Ovary (tissue), 3 donors: ENCODE data around the gene EMC10.

Experiments
- POLR2A ChIP-seq: fragments of 450-650 bp; IDR thresholded peaks from one replicate; pipeline ENCODE4 v1.6.1; 2017; ENCODE audit warnings: antibody characterized with exemption, mild to moderate bottlenecking, moderate library complexity
- TF ChIP-seq, protein P1 (sequence below), 3 donors: fragments of 450-650 bp in 2 of 3; fragments of 200-600 bp in 1 of 3; IDR thresholded peaks; one replicate each; pipeline versions ENCODE4 v1.5.1 to v1.8.0; 2016 to 2022; ENCODE audit warnings: antibody characterized with exemption in 3 of 3, mild to moderate bottlenecking in 1 of 3
- donor health status: DM: no; HTN: no; CAD: no.

DNA sequence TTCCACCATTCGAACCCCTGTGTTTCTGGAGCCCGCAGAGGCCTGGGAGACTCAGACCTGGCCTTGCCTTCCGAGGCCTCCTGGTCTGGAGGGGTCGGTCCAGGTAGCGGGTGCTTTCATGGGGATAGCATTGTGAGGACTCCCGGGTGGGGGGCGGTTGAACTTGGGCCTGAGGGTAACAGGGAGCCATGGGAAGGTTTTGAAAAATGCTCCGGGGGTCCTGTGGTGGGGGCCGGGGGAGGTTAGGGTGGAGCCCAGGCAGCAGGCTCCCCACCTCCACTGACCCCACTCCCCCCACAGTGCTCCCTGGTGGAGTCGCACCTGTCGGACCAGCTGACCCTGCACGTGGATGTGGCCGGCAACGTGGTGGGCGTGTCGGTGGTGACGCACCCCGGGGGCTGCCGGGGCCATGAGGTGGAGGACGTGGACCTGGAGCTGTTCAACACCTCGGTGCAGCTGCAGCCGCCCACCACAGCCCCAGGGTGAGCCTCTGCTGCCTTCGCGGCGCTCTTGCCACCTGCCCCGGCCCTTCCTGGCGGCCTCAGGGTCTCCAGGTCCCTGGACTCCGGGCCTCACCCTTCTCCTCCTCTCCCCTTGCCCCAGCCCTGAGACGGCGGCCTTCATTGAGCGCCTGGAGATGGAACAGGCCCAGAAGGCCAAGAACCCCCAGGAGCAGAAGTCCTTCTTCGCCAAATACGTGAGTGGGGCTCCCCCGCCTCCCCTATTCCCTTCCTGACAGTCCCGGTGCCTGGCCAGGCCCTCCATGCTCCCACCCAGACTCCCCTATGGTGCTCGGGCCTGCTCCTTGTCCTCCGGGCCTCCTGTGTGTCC, 4.2 kb downstream of the EMC10 start:
- TF ChIP-seq POLR2A: no peak
- TF ChIP-seq, protein P1, sequence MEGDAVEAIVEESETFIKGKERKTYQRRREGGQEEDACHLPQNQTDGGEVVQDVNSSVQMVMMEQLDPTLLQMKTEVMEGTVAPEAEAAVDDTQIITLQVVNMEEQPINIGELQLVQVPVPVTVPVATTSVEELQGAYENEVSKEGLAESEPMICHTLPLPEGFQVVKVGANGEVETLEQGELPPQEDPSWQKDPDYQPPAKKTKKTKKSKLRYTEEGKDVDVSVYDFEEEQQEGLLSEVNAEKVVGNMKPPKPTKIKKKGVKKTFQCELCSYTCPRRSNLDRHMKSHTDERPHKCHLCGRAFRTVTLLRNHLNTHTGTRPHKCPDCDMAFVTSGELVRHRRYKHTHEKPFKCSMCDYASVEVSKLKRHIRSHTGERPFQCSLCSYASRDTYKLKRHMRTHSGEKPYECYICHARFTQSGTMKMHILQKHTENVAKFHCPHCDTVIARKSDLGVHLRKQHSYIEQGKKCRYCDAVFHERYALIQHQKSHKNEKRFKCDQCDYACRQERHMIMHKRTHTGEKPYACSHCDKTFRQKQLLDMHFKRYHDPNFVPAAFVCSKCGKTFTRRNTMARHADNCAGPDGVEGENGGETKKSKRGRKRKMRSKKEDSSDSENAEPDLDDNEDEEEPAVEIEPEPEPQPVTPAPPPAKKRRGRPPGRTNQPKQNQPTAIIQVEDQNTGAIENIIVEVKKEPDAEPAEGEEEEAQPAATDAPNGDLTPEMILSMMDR (IDR thresholded peaks at IDR 0.05): no peak
